ENCODE measurements around the gene ZRANB1. TPM values are rescaled to one million over a fixed set of nuclear protein-coding genes. Genes with fewer than 3 reads are reported as not detected.

Gene ZRANB1
- total and polyA plus RNA-seq, 2 of the 4 experiments (the other 2 are of a cell fraction), result 11.2 to 24.7 TPM

GRCh38 chr10:124898471-124898870, 43.5 kb upstream of the ZRANB1 start:
- 93% methylated on average over 3 of the region's 9 CpGs; no CpG with 5 or more reads in 1 of the 2 experiments for WGBS, 2 experiments (ENCODE audit: extremely low coverage in 2 of 2, insufficient read length in 1 of 2)
- POLR2A ChIA-PET (ENCODE audit: unreplicated experiment), result no interaction called here
- CTCF ChIA-PET, result interaction anchor here (0.6 kb wide), 1 partner anchor 495 kb away, joined by 3 read pairs; no protein-coding TSS in a partner anchor

More at GRCh38 chr10:124898471-124898870, 43.5 kb upstream of the ZRANB1 start:
- Histone ChIP-seq H3K56ac (ENCODE audit: extremely low read depth, insufficient read depth, low read length) (no peak overlapping the region), H3K4ac (ENCODE audit: low read depth, low read length) (no peak overlapping the region), H4K20me1 (ENCODE audit: insufficient read depth, low read length) (no peaks in the 10 kb centered on the region), H2AK5ac (ENCODE audit: low read depth, low read length) (no peak overlapping the region), H3K9me3 (ENCODE audit: control insufficient read depth, insufficient read depth, low read length) (no peaks in the 10 kb centered on the region), H3K79me1 (ENCODE audit: low read depth in 1 of 2, low read length in 2 of 2) (no peaks in the 10 kb centered on the region), H3K9ac (ENCODE audit: low read depth, low read length) (no peak overlapping the region), H2BK120ac (ENCODE audit: low read depth, low read length) (no peak overlapping the region), H3K14ac (replicated peaks; ENCODE audit: low read depth, low read length) (no peak overlapping the region), H2BK20ac (ENCODE audit: low read depth, low read length) (no peak overlapping the region), H4K8ac (ENCODE audit: low read depth in 2 of 2, low read length in 2 of 2) (no peak overlapping the region), H3K4me2 (ENCODE audit: low read depth, low read length) (no peak overlapping the region), H2BK5ac (ENCODE audit: low read depth, low read length, poor library complexity, severe bottlenecking) (no peak overlapping the region), H3K36me3 (ENCODE audit: control insufficient read depth, insufficient read depth, low read length) (no peaks in the 10 kb centered on the region), H2AFZ (replicated peaks; ENCODE audit: low read length, poor library complexity) (no peak overlapping the region), H4K91ac (ENCODE audit: insufficient read depth, low read depth, low read length) (no peak overlapping the region), H3K4me1 (ENCODE audit: control insufficient read depth, insufficient read depth, low read length) (peaks cover 6% of the 10 kb centered on the region; the same call in 1 of the 2 replicates), H3K27me3 (ENCODE audit: control insufficient read depth, insufficient read depth, low read length) (no peaks in the 10 kb centered on the region), H3K4me3 (ENCODE audit: insufficient read depth, low read depth, low read length) (no peak overlapping the region), H2AK9ac (replicated peaks; ENCODE audit: low read depth, low read length, poor library complexity) (no peak overlapping the region), H3K23ac (ENCODE audit: low read depth, low read length) (no peak overlapping the region), H3K18ac (ENCODE audit: low read depth, low read length) (no peak overlapping the region), H2BK15ac (ENCODE audit: low read depth, low read length) (no peak overlapping the region), H3K27ac (ENCODE audit: insufficient read depth, low read length) (no peak overlapping the region), H4K5ac (ENCODE audit: low read depth, low read length) (no peak overlapping the region), H3K9me1 (ENCODE audit: insufficient read depth, low read length) (0 out of 2 replicates have a peak, but pooled peaks cover 2% of the 10 kb centered on the region)
- dilution Hi-C loops (cut with HindIII; ENCODE audit: low sequenced_read_pairs, unreplicated experiment), result no loop called here
- ATAC-seq (ENCODE audit: low read depth) (no peak), DNase-seq (no peak)
- TF ChIP-seq NFE2L2 (IDR thresholded peaks at IDR 0.05; ENCODE audit: low read depth, low read length) (no peak), POLR2A (IDR thresholded peaks at IDR 0.05; ENCODE audit: low read depth, low read length) (no peak), BHLHE40 (IDR thresholded peaks at IDR 0.05; ENCODE audit: low read depth, low read length) (no peak), RAD21 (IDR thresholded peaks at IDR 0.05; ENCODE audit: low read length) (no peak), MXI1 (IDR thresholded peaks at IDR 0.05; ENCODE audit: borderline replicate concordance, low read depth, low read length) (no peak), SMC3 (IDR thresholded peaks at IDR 0.05; ENCODE audit: low read depth, low read length) (no peak), CEBPB (IDR thresholded peaks at IDR 0.05; ENCODE audit: low read depth, low read length) (no peak), CHD1 (IDR thresholded peaks at IDR 0.05; ENCODE audit: low read depth, low read length) (no peak), ELK1 (IDR thresholded peaks at IDR 0.05; ENCODE audit: borderline replicate concordance, low read depth, low read length) (no peak)
- in situ Hi-C loops (cut with MboI; ENCODE audit: low sequenced_read_pairs), result no loop called here
- no TSS peak for BruUV-seq (replicated peaks)
- intact Hi-C loops (cut with micrococcal nuclease), result no loop called here

All from IMR-90 (cell line).